ENCODE measurements around the gene STAMBP.

Gene STAMBP

DNA sequence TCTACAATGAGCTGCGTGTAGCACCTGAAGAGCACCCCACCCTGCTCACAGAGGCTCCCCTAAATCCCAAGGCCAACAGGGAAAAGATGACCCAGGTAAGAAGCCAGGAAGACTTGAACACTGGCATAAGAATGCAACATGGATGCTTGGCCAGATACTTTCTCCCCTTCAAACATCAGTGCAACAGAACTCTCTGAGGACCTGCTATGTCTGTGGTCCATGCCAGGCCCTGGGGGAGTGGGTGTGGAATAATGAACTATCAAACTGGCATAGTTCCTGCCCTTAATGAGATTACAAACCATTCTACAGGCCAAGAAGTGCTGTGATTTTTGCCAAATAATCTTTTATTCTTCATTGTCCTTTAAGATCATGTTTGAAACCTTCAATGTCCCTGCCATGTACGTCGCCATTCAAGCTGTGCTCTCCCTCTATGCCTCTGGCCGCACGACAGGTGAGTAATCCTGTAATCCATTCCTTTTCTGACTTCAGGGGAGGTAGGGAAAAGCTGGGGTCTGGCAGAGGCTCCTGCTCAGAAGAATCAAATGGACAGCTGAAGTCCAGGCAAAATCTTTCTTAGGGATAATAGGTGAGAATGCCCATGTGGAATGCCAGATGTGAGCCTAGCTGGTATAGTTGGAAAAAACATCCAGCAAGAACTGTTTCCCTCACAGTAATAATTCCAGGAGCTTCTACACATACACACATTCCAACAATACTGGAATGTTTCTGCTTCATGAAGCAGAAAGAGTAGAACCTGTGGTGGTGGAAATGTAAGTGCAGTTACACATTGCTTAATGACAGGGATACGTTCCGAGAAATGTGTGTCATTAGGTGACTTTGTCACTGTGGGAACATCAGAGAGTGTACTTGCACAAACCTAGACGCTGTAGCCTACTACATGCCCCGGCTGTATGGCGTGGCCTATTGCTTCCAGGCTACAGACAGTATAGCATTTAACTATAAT is 80.2 kb downstream of the STAMBP start:
- no peak for DNase-seq

DNA sequence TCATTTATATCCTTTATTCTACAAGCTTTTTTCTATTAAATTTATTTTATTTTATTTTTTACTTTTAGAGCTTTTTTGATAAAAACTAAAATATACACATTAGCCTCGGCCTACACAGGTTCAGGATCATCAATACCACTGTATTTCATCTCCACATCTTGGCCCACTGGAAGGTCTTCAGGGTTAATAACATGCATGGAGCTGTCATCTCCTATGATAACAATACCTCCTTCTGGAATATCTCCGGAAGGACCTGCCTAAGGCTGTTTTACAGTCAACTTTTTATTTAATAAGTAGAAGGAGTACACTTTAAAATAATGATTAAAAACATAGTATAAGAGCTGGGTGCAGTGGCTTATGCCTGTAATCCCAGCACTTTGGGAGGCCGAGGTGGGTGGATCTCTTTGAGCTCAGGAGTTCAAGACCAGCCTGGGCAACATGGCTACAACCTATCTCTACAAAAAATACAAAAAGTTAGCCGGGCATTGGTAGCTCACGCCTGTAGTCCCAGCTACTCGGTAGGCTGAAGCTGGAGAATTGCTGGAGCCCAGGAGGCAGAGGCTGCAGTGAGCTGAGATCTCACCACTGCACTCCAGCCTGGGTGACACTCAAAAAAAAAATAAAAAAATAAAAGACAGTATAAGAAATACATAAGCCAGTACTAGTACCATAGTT is 82.2 kb downstream of the STAMBP start:
- DNase-seq = no peak

DNA sequence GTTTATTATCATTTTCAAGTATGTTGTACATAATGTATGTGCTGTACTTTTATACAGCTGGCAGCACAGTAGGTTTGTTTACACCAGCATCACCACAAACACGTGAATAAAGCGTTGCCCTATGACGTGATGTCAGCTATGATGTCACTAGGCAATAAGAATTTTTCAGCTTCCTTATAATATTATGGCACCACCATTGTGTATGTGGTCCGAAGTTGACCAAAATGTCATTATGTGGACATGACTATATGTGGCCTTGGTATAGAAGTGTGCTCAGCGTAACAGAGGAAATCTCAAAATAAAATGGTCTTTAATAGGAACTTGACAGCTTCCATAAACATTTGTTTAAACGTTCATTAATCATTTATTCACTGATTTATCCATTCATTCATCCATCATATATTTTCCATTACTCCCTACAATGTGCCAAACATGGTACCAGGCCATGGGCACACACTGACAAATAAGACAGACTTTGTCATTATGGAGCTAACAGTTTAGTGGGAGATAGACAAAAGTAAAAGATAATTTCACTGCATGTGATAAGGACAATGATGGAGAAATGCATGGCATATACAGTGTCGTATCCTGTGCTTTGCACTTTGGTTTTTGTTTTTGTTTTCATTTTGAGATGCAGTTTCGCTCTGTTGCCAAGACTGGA is 82.9 kb downstream of the STAMBP start:
- no peak for DNase-seq

DNA sequence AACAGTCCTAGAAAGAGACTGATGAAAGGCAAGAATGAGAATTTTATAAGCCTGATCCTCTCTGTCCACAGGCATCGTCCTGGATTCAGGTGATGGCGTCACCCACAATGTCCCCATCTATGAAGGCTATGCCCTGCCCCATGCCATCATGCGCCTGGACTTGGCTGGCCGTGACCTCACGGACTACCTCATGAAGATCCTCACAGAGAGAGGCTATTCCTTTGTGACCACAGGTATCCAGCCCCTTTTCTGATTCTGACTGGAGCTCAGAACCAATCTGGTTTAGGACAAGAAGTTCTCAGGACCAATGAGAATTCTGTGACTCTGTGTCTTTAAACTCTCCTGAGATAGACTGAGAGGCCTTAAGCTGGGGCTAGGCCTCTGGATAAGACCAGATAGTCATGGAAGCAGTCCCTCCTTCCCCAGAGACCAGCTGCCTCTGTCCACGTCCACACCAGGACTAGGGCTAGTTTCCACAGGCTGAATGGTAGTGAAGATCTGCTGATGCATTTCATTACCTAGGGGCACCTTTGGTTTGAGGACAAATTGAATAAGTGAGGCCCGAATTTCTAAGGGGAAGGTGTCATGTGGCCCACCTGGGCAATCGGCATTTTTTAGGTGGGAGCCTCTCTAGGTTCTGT is 84.8 kb downstream of the STAMBP start:
- DNase-seq = no peak

DNA sequence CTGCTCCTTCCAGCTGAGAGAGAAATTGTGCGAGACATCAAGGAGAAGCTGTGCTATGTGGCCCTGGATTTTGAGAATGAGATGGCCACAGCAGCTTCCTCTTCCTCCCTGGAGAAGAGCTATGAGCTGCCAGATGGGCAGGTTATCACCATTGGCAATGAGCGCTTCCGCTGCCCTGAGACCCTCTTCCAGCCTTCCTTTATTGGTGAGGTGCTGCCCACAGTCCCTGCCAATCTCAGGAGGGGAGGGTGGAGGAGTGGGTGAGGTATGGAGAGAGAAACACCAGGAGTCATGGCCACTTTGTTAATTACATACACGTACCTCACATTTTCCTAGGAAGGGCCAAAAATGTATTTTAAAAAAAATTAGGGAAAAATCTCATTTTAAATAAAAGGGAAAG is 85.9 kb downstream of the STAMBP start:
- DNase-seq = no peak

DNA sequence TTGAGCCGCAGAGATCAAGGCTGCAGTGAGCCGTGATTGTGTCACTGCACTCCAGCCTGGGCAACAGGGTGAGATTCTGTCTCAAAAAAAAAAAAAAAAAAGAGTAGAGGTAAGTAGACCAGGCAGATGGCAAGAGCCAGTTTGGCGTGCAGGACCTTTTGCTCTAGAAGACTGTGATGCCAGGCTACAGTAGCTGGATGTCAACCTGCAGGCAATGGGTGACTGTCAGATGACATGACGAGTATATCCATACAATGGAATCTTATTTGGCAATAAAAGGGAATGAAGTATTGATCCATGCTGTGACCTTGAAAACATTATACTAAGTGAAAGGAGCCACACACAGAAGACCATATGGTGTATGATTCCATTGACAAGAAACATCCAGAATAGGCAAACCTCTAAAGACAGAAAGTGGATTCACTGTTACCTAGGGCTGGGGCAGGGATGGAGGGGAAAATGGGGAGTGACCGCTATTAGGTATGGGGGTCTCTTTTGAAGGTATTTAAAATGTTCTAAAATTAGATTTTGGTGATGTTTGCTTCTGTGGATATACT is 86.8 kb downstream of the STAMBP start:
- no peak for DNase-seq

DNA sequence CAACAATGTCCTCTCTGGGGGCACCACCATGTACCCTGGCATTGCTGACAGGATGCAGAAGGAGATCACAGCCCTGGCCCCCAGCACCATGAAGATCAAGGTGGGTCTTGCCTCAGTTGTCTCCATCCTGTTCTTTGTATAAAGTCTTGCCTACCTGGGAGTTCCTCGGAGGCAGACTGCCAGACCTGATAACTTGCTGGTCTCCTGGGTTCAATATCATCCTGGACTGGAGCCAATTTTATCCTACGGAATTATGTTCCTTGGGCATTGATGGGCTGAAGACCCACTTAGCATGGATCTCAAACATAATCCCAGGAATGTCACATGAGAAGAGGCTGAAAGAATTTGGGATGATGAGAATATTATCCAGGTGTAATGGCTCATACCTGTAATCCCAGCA is 87.9 kb downstream of the STAMBP start:
- DNase-seq = no peak

DNA sequence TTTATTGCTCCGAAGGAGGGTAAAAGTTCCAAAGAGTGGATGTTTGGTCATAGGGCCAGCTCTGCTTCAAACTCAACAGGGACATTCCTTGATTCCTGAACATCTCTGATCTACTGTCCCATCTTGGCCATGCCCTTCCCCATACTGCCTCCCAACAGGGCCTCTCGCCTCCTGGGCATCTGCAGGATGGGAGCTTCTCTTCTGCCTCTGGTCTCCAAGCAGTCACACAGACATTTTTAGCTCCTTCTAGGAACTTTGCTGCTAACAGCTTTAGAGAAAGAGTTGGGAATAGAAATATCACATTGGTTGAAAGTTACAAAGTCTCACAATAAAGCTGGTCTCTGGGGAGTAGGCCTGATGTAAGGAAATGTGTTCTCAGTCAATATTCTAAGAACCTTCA is 88.5 kb downstream of the STAMBP start:
- no peak for DNase-seq

DNA sequence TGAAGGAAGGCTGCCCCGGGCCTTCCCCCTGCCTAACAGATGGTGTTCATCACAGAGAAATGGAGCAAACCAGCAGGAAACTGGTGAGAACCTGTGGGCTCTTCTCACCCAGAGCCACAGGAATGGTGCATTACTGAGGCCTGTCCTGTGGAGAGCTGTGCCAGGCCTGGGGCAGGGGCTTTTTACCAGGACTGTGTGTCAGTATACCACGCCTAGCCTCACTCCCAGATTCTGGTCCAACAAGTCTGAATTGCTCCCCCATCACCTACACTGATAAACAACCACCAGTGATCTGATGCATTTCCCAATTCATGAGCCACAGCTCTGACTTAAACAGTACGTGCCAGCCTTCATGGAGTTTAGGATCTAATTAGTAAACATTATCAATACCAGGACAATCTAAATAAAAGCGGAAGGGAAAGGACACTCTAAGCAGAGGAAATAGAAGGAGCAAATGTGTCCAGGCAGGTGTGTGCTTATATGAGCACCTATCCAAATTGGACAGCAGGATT is 89.0 kb downstream of the STAMBP start:
- DNase-seq = no peak

DNA sequence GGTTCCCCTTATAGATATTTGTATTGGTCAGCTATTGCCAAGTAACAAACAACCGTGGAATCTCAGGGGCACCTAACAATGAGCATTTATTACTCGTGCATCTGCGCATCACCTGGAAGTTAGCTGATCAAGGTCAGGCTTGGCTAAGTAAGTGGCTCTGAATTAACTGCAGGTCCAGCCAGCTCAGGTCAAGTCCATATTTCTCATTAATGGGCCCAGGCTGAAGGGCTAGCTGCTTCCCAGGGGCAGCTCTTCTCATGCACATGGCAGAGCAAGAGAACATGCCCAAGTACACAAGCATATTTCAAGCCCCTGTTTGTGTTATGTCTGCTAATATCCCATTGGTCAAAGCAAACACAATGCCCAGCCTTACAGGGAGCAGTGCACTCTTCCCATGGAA is 90.1 kb downstream of the STAMBP start:
- no peak for DNase-seq

DNA sequence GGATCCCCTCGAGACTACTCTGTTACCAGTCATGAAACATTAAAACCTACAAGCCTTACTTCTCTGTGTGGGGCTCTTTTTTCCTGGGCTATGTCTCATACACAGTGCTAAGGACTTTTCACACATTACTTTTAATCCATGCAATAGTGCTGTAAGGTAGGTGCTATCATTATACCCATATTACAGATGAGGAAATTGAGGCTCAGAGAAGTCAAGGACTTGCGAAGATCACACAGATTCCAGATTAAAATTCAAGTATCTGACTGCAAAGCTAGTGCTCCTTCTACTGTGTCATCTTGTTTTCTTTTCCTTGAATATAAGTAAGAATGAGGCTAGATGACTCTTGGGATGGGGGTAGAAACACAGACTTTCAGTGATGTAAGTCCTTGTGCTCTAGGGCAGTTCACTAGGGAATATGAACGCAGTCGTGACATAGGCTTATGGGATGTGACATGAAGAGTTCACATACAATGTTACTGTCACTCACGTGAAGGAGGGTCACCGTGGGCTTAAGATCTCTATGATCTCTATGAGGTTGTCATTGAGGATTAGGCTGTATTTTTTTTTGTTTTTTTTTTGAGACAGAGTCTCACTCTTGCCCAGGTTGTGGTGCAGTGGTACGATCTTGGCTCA is 91.0 kb downstream of the STAMBP start:
- DNase-seq = no peak

DNA sequence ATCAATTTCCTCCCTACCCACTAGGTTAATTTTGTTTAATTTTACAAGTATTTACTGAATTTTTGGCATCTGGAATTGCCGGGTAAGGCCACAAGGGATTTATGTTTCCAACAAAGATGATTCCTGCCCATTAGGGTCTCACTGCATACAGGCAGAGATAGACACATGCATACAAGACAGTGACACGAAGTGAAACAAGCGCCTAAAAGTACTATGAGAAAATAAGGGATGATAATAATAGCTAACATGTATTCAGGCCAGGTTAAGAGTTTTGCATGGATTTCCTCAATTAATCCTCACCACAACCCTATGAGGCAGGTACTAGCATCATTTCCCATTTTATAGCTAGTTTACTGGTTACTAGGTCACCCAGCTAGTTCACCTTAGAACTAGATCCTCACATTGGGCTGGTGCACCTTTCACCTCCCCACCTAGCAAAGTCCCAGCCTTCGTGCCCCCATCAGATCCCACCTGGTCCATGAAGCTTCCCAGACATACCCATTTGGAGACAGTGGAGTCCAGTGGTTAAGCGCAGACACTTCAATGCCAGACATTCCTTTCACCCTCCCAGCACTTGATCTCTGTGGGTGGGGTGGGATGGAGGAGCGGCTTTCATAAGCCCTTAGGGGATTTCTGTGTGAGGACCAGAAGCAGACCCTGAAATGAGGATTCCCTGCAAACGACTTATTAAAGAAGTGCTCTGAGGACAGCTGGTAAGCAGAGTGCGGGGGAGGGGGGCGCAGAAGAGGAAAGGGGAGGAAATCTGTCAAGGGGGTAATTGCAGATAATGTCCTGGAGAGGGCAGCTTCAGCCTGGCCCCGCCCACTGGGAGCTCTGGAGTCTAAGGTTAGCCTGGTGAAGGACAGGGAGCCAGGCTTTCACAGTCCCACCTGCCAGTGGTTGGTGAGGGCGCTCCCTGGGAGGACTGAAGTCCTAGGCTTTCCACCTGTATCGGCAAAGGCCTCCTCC is 92.1 kb downstream of the STAMBP start:
- DNase-seq = peak; percentile 4

DNA sequence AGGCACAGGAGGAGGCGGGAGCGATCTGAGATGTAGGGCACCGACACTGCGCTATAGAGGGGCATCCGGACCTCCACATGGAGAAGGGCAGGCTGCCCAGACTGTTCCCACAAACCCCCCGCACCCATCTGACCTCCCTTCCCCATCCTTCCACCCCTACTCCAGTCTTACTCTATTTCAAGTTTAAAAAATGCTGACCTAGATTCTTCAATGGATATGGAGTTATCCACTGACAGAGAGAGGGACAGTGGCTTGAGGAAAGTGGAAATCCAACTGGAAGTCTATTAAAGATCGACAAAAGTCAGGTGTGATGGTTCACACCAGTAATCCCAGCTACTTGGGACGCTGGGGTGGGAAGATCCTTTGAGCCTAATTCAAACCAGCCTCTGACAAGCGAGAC is 92.8 kb downstream of the STAMBP start:
- DNase-seq = no peak

DNA sequence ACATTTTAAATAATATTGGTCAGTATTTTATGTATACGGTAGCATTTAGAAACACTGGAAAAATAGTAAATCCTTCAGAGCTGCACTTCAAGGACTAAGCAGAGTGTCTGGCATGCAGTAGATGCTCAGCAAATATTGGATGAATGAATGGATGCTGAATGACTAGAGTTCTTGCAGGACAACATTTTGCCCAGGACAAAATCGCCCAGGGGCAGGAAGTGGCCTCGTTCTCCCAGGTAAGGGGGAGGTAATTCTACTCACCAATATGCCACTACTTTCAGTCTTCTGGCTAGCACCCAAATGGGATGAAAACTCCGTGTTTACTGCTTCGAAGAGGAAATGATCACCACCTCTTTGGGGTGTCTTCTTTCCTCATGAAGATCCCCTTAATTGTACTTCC is 93.9 kb downstream of the STAMBP start:
- no peak for DNase-seq
